ENCODE data around the gene ZNF700.
"Not testable (repeated sequence)": the region's sequence is repeated elsewhere in the genome, so short reads cannot be mapped to it uniquely, and the experiment has no call there.

Gene ZNF700

DNA sequence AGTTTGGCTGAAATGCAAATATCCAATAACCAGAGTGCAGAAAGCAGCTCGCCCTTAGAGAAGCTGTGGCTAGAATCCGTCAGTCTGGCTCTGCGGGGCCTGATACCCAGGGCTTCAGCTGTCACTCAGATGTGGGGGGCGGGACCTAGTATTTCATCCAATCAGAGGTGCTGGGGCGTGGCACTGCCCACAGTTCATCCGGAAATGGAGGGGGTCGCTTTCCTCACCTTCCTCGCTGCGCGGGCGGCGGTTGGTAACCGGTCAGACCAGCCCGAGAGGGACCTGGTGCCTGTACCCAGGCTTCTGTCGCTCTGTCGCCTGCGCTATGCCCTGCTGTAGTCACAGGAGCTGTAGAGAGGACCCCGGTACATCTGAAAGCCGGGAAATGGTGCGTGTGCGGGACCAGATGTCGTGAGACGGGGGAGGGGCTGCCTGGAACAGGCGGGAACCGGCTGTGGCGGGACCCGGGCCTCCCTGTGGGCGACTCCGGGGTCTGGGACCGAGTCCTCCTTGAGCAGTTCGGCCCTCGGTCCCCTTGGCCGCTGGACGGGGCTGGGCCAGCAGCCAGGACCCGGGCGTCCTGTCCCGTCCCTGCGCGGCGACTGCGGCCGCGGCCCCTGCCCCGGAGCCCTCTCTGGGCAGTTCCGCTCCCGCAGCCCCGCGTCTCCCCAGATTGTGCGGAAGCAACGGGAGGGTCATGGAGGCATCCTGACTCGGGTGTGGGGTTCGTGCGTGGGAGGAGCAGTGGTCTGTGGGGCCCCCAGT is at the start of gene ZNF700:
Gene ZNF700, plus strand, starts transcription at position 222 of the 765 bp plus-strand sequence. Its CDS starts 104 bp downstream, at position 326.
- peak; percentile 82 for FAIRE-seq

DNA sequence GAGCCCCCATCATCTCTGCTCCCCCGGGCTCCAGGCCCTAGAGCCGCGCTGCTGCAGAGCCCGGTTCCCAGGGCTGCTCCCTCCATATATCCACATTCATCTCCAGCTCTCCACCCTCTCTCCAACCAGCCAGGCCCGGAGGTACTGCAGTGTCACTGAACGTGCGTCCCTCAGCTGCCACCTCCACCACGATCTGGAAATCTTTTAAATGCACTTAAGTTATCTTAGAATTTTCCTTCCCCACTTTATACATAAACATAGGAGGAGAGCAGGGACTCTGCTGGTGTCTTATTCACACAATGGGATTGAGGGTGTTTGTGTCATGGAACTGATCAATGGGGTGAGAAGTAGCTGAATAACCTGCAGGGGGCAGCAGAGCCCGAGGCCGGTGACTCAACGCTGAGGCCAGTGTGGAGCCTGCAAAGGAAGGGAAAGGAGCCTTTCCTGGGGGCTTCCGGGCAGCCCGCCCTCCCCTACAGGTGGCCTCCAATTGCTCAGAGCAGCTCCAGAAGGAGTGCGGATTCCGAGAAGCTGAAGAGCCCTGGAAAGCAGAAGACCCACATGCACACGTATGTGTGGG is 45.1 kb upstream of the ZNF700 start:
- not testable (repeated sequence) for FAIRE-seq

DNA sequence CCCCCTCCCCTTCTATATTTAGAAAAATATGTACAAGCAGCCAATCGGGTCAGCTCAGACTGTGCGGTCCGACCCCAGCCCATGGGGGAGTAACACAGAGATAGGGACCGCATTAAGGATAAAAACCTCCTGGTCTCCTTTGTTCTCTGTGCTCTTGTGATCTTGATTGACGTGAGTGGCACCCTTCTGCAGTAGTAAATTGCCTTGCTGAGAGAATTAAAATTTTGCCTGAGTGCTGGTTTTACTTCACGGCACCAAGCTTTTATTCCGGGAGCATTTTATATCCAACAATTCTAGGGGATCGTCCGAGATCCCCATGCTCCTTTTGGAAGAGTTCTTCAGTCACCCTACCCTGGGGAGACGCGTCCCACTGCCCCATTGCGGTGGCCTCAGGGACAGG is 44.3 kb upstream of the ZNF700 start:
- FAIRE-seq: no peak

DNA sequence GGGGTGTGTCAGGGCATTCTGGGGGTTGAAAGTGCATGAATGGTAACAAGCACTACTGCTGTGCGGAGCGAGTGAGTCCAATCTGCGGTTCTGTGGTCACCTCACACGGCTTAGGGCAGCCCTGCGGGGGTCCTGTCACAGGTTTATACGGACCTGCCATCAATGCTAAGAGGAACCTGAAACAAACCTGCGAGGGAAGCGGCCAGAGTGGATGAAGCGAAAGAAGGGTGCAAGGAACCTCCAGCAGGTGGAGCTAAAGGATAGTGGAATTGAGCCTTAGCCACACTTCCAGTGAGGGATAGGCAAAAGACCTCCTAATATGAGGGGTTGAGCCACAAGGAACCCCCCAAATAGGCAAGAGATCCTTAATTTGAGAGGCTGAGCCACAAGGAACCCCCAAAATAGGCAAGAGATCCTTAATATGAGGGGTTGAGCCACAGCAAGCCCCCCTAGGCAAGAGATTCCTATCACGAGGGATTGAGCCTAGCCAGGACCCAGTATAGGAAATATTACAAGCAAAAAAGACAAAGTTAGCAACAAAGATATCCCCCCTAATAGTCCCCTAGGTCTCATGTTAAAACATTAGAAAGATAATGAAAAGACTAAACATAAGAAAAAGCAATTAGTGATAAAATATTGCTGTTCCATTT is 43.6 kb upstream of the ZNF700 start:
- no peak for FAIRE-seq

- no peak for FAIRE-seq
These were observed 42.3 kb upstream of the ZNF700 start for GRCh38 chr19:11882606-11883005.

DNA sequence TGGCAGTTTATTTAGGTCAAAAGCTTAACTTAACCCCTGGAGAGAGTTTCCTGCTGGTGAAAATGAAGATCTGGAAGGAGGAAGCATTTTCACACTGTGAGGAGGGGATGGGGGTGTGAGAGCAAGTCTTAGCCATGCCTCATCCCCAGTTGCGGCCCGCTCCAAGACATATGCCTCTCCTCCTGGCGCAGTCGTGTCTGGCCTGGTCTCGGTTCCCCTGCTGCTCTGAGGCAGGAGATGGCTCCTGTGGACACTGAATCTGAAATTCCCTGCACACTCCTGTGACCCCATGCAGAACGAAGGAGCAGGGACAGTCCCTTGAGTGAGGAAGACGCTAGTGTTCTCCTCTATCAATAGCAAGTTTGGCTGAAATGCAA is 37.7 kb upstream of the ZNF700 start:
- FAIRE-seq: no peak

DNA sequence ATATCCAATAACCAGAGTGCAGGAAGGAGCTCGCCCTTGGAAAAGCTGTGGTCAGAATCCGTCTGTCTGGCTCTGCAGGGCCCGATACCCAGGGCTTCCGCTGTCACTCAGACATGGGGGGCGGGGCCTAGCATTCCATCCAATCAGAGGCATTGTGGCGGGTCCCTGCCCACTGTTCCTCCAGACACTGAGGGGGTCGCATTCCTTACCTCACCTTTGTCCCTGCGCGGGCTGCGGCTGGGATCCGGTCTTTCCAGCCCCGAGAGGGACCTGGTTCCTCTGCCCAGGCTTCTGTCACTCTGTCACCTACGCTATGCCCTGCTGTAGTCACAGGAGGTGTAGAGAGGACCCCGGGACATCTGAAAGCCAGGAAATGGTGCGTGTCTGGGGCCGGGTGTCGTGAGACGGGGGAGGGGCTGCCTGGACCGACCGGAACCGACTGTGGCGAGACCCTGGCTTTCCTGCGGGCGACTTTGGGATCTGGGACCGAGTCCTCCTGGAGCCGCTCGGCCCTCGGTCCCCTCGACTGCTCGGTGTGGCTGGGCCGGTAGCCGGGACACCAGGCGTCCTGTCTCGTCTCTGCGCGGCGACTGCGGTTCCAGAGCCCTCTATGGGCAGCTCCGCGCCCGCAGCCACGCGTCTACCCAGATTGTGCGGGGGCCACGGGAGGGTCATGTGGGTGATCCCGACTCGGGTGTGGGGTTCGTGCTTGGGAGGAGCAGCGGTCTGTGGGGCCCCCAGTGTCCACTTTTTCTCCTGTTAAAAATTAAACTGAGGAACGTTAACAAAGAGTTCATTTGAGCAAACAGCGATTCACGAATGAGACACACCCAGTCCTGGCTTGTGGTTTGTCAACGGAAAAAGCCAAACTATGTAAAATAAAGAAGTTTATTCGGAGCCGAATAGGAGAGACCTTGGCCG is 37.0 kb upstream of the ZNF700 start, which contains the start of gene ZNF69:
Gene ZNF69, plus strand, starts transcription at position 172 of the 921 bp plus-strand sequence. Its CDS starts 142 bp downstream, at position 314.
- FAIRE-seq: no peak

DNA sequence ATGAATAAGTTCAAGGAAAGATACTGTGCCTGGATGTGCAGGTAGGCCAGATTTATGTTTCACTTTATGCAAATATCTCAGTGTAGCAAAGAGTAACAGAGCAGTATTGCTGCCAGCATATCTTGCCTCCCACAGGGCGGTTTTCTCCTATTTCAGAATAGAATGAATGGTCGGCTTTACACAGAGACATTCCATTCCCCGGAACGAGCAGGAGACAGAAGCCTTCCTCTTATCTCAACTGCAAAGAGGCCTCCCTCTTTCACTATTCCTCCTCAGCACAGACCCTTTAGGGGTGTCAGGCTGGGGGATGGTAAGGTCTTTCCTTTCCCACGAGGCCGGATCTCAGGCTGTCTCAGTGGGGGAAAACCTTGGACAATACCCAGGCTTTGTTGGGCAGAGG is 35.0 kb upstream of the ZNF700 start:
- not testable (repeated sequence) for FAIRE-seq

GRCh38 chr19:11890634-11891033 is 34.3 kb upstream of the ZNF700 start:
- no peak for FAIRE-seq

DNA sequence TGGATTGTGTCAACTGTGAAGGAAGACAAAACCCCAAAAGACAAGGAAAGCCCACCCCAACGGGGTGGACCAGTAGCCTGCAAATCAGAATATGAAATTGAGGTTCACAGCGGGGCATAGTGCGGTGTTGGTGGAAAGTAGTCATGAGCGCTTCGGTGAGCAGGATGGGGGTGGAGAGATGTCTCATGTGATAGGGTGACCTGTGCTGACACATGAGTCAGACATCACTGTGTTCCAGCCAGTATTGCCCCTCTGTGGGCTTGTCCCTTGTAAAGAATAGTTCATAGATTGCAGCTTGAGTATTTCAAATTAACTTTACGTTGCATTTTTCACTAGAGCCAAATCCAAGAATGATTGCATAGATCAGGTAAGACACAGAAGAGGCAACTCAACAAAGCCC is 30.1 kb upstream of the ZNF700 start:
- FAIRE-seq: no peak

GRCh38 chr19:11902228-11902627 is 22.7 kb upstream of the ZNF700 start:
- no peak for FAIRE-seq

- FAIRE-seq: no peak
These were observed 19.0 kb upstream of the ZNF700 start for GRCh38 chr19:11905928-11906327.

DNA sequence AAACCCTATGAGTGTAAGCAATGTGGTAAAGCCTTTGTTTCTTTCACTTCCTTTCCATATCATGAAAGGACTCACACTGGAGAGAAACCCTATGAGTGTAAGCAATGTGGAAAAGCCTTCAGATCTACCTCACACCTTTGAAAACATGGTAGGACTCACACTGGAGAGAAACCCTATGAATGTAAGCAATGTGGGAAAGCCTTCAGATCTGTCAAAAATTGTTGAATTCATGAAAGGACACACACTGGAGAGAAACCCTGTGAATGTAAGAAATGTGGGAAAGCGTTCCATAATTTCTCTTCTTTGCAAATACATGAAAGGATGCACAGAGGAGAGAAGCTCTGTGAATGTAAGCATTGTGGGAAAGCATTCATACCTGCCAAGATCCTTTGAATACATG is 13.0 kb upstream of the ZNF700 start:
- not testable (repeated sequence) for FAIRE-seq

GRCh38 chr19:11914417-11915051 is 10.4 kb upstream of the ZNF700 start:
- FAIRE-seq: not testable (repeated sequence)

- FAIRE-seq: no peak
These were observed 2.9 kb upstream of the ZNF700 start for GRCh38 chr19:11921852-11922495.

- not testable (repeated sequence) for FAIRE-seq
These were observed 812 bp downstream of the ZNF700 start for GRCh38 chr19:11925651-11926187.

DNA sequence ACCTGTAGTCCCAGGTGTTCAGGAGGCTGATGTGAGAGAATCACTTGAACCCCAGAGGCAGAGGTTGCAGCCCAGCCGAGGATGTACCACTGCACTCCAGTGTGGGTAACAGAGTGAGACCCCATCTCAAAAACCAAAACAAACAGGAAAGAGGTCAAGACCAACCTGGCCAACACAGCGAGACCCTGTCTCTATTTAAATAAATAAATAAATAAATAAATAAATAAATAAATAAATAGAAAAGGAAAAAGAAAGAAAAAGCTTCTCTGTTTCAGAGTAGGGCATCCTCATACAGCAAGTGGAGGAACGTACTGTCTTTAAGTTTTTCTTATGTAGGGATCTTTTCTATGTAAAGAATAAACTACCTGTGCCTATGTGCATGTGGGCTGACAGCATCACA is 2.3 kb downstream of the ZNF700 start:
- FAIRE-seq: no peak

GRCh38 chr19:11931051-11931450 is 6.1 kb downstream of the ZNF700 start:
- no peak for FAIRE-seq

DNA sequence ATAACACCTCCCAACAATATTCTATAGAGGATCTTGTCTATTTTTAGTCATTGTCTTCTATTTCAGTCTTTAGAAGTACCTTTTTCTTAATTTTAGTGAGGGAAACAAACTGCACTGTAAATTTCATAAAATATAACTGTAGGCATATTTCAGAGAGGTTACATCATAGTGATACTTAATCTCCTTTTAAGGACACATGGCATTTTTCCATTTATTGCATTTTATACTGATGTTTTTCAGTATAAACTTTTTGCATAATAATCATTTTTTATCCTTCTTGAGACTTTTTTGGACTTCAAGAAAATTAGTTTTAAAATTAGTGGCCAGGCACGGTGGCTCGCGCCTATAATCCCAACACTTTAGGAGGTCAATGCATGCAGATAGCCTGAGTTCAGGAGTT is 6.6 kb downstream of the ZNF700 start:
- no peak for FAIRE-seq

- FAIRE-seq: not testable (repeated sequence)
These were observed 10.9 kb downstream of the ZNF700 start for GRCh38 chr19:11935829-11936228.

DNA sequence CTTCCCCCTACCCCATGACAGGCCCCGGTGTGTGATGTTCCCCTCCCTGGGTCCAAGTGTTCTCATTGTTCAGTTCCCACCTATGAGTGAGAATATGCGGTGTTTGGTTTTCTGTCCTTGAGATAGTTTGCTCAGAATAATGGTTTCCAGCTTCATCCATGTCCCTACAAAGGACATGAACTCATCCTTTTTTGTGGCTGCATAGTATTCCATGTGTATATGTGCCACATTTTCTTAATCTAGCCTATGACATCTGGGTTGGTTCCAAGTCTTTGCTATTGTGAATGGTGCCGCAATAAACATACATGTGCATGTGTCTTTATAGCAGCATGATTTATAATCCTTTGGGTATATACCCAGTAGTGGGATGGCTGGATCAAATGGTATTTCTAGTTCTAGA is 13.5 kb downstream of the ZNF700 start:
- not testable (repeated sequence) for FAIRE-seq

Data from A204.1 (cell line).